K562 (cell line): ENCODE data around the gene ZNF280D. TPM values are rescaled to one million over a fixed set of nuclear protein-coding genes. Genes with fewer than 3 reads are reported as not detected.

ENCODE experiments used
- ATAC-seq: fragments of 200-7000 bp; cut with Tn5 transposase; 3 replicates; pipeline ENCODE4 v1.9.1; 2020; ENCODE audit warnings: moderate library complexity
- BruUV-seq: library from RNA; stranded (reverse); fragments of 400-500 nt; replicated peaks from 2 replicates; lab custom pipeline; 2021; lab: Mats Ljungman, UMichigan
- CTCF ChIA-PET: fragments of 300-600 bp; formaldehyde crosslinking; extraction: SDS; loops from one replicate; lab custom pipeline; 2021; ENCODE audit warnings: low intra/inter-chr PET ratio; lab: Yijun Ruan, JAX
- POLR2A ChIA-PET: fragments of 300-600, 350-650 bp; sonication (Branson Sonifier 250); formaldehyde crosslinking; extraction: SDS; loops from one replicate; lab custom pipeline; 2021; ENCODE audit warnings: antibody characterized with exemption, inconsistent platforms; lab: Yijun Ruan, JAX
- DNase-seq, 4 experiments: peaks; one replicate each; pipeline versions ENCODE4 v3.0.0 to v3.0.0-alpha.2; 2011 to 2018; ENCODE audit warnings: low spot score in 3 of 4, mixed read lengths in 3 of 4; ENCODE audit errors: extremely low read depth in 1 of 4
- FAIRE-seq: peaks from 2 replicates; lab custom pipeline; 2011; peaks lifted over from hg19 to GRCh38; lab: Jason Lieb, UNC
- H2AFZ ChIP-seq: 2 replicates; pipeline ENCODE4 v1.6.0; 2011; ENCODE audit warnings: low read depth, low read length, control low read depth, inconsistent platforms
- H3K27ac ChIP-seq: fragments of 200-600 bp; 3 replicates; pipeline ENCODE4 v1.8.0; 2011; ENCODE audit warnings: low read depth, mild to moderate bottlenecking, control low read depth, inconsistent platforms, low read length, moderate library complexity, mixed read lengths; ENCODE audit errors: extremely low read depth
- H3K27me3 ChIP-seq, 2 experiments: fragments of 300-600 bp in 1 of 2; 2 replicates in 1 of 2; 3 replicates in 1 of 2; pipeline versions ENCODE4 v1.6.0 to v1.8.0; 2011; ENCODE audit warnings: inconsistent platforms in 2 of 2, low read length in 2 of 2, mild to moderate bottlenecking in 1 of 2, mixed read lengths in 1 of 2, moderate library complexity in 1 of 2; ENCODE audit not compliant: control insufficient read depth in 2 of 2, insufficient read depth in 2 of 2
- H3K36me3 ChIP-seq: fragments of 300-600 bp; 3 replicates; pipeline ENCODE4 v1.8.0; 2011; ENCODE audit warnings: mild to moderate bottlenecking, low read length, inconsistent platforms; ENCODE audit not compliant: control insufficient read depth, insufficient read depth
- H3K4me1 ChIP-seq, 2 experiments: fragments of 200-600 bp in 1 of 2; replicated peaks in 1 of 2; 2 replicates in 1 of 2; 3 replicates in 1 of 2; pipeline versions ENCODE4 v1.5.1 to v1.8.0; 2011; ENCODE audit warnings: inconsistent platforms in 2 of 2, low read length in 2 of 2, mild to moderate bottlenecking in 1 of 2, mixed read lengths in 1 of 2, moderate library complexity in 1 of 2; ENCODE audit not compliant: control insufficient read depth in 2 of 2, insufficient read depth in 2 of 2
- H3K4me2 ChIP-seq: 2 replicates; pipeline ENCODE4 v1.6.1; 2011; ENCODE audit warnings: low read length, control low read depth, inconsistent platforms, mixed read lengths; ENCODE audit not compliant: insufficient read depth
- H3K4me3 ChIP-seq: fragments of 200-600 bp; sonication (generic), shearing (Covaris generic); 2 replicates; pipeline ENCODE4 v1.5.1; 2016; ENCODE audit warnings: control low read depth, inconsistent platforms
- H3K79me2 ChIP-seq: fragments of 200-600 bp; 3 replicates; pipeline ENCODE4 v1.8.0; 2011; ENCODE audit warnings: low read length, inconsistent platforms; ENCODE audit not compliant: control insufficient read depth, insufficient read depth
- H3K9ac ChIP-seq, 2 experiments: 2 replicates each; pipeline versions ENCODE4 v1.6.0 to v1.6.1; 2011; ENCODE audit warnings: low read depth in 2 of 2, low read length in 2 of 2, control low read depth in 1 of 2, inconsistent platforms in 1 of 2, mild to moderate bottlenecking in 1 of 2, mixed read lengths in 1 of 2; ENCODE audit not compliant: insufficient read depth in 1 of 2
- H3K9me1 ChIP-seq: one replicate; pipeline ENCODE4 v1.6.0; 2011; ENCODE audit warnings: inconsistent platforms, mild to moderate bottlenecking, low read length, moderate library complexity; ENCODE audit not compliant: control insufficient read depth, insufficient read depth
- H3K9me3 ChIP-seq: replicated peaks from 2 replicates; pipeline ENCODE4 v1.5.1; 2011; ENCODE audit warnings: low read depth, low read length, inconsistent platforms; ENCODE audit not compliant: control insufficient read depth, insufficient read depth
- H4K20me1 ChIP-seq: replicated peaks from 2 replicates; pipeline ENCODE4 v1.6.1; 2011; ENCODE audit warnings: low read length, inconsistent platforms, mixed read lengths; ENCODE audit not compliant: control insufficient read depth, insufficient read depth
- BRCA1 ChIP-seq, 2 experiments: fragments of 450-650 bp in 1 of 2; sonication (generic) in 1 of 2; formaldehyde crosslinking in 1 of 2; IDR thresholded peaks; 2 replicates each; pipeline versions ENCODE4 v1.5.0 to v1.6.1; 2017 to 2020; ENCODE audit warnings: mild to moderate bottlenecking in 1 of 2, missing genetic modification reagents in 1 of 2
- ESRRB ChIP-seq: fragments of 250-450 bp; sonication (Bioruptor Pico); IDR thresholded peaks from 2 replicates; pipeline ENCODE4 v1.5.0; 2020; ENCODE audit warnings: mild to moderate bottlenecking, moderate library complexity, borderline replicate concordance
- KLF13 ChIP-seq: fragments of 450-650 bp; IDR thresholded peaks from 2 replicates; pipeline ENCODE4 v1.6.1; 2016; ENCODE audit warnings: missing genetic modification characterization, low read depth, mild to moderate bottlenecking, missing compliant biosample characterization, moderate library complexity, borderline replicate concordance
- ZNF41 ChIP-seq: fragments of 250-450 bp; sonication (Bioruptor Pico); conservative IDR thresholded peaks from 2 replicates; pipeline ENCODE4 v1.4.0; 2020; ENCODE audit warnings: mild to moderate bottlenecking
- ZNF436 ChIP-seq: fragments of 250-450, 450-650 bp; sonication (Bioruptor Pico); formaldehyde crosslinking; IDR thresholded peaks from 2 replicates; pipeline ENCODE4 v1.7.0; 2020; ENCODE audit warnings: mild to moderate bottlenecking
- WGBS: fragments of 100-300 bp; shearing (Covaris generic); methylation state at CpG from one replicate; pipeline ENCODE4 v1.1.6; 2016; ENCODE audit warnings: low coverage, mixed read lengths; ENCODE audit not compliant: insufficient coverage; ENCODE audit errors: missing lambda C conversion rate; 5-methylcytosine and 5-hydroxymethylcytosine counted together
- in situ Hi-C: fragments of 300-500 bp; cut with MboI; formaldehyde crosslinking; loops from 4 replicates; pipeline ENCODE4 v1.15.0; 2018; ENCODE audit warnings: inconsistent platforms, mixed read lengths
- intact Hi-C: fragments of 100-400 bp; cut with micrococcal nuclease; formaldehyde crosslinking; loops from 2 replicates; pipeline ENCODE4 v1.14.2; 2022
- polyA plus RNA-seq, 8 experiments: library from polyadenylated mRNA; depleted of rRNA in 4 of 8; stranded (reverse) in 5 of 8; unstranded in 3 of 8; fragments of >200 nt; fragmentation: Nextera tagmentation in 2 of 8; fragmentation: Illumina TruSeq in 1 of 8; extraction: Ambion mirVana in 2 of 8; extraction: Trizol in 1 of 8; gene quantifications; 2 replicates each; pipeline versions ENCODE4 v1.2.1 to v1.2.3, GENCODE V29; 2011 to 2014; ENCODE audit warnings: inconsistent platforms in 1 of 8, missing spikeins in 1 of 8
- total RNA-seq, 7 experiments: library from RNA; depleted of rRNA in 6 of 7; stranded (reverse); fragments of >200 nt in 6 of 7; fragmentation: Illumina TruSeq in 2 of 7; extraction: Trizol in 2 of 7; gene quantifications; 2 replicates each; pipeline versions ENCODE4 v1.2.1 to v1.2.3, GENCODE V29; 2011 to 2021; ENCODE audit warnings: low replicate concordance in 1 of 7
- TF ChIP-seq, protein P1 (sequence below): sonication (generic); formaldehyde crosslinking; IDR thresholded peaks from 2 replicates; pipeline ENCODE4 v1.8.1; 2023; ENCODE audit warnings: missing genetic modification reagents, mild to moderate bottlenecking, borderline replicate concordance
- TF ChIP-seq, protein P2 (sequence below): fragments of 250-450 bp; sonication (Bioruptor Pico); IDR thresholded peaks from 2 replicates; pipeline ENCODE4 v1.5.0; 2020; ENCODE audit warnings: mild to moderate bottlenecking, borderline replicate concordance

The ZNF280D gene
- total and polyA plus RNA-seq, 9 of the 15 experiments (the other 6 are each of a cell fraction or from before 2014, with no cell fraction given) = 8.3 to 21.8 (median 18.4) TPM

DNA sequence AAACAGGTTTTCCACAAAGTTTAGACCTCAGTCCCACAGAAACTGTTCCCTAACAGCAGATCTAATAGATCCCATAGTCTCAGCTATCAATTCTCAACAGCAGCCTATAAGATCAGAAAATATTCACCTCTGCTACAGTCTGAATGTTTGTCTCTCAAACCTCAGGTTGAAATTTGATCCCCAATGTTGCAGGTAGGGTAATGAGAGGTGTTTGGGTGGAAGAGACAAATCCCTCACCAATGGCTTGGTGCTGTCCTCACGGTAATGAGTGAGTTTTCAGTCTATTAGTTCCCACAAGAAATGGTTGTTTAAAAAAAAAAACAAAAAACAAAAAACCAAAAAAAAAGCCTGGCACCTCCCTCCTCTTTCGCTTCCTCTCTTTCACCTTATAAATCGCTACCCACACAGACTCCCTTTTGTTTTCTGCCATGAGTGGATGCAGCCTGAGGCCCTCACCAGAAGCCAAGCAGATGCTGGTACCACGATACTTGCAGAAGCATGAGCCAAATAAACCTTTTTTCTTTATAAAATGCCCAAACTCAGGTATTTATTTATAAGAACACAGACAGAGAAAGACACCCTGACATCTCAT lies 14.2 kb downstream of the ZNF280D start:
- WGBS = 77% methylated on average over 4 of the region's 4 CpGs
- Histone ChIP-seq H3K9me3 (no peaks in the 10 kb centered on the region), H4K20me1 (no peaks in the 10 kb centered on the region), H3K9me1 (no peaks in the 10 kb centered on the region), H3K4me3 (no peak overlapping the region), H2AFZ (no peak overlapping the region), H3K4me2 (no peak overlapping the region), H3K36me3 (no peaks in the 10 kb centered on the region), H3K27ac (no peak overlapping the region), H3K79me2 (peaks cover 42% of the 10 kb centered on the region), H3K27me3 (no peaks in the 10 kb centered on the region), H3K9ac (no peak overlapping the region), H3K4me1 (peaks cover 0 to 14% of the 10 kb centered on the region in 2 experiments)
- ATAC-seq = no peak
- ChIA-PET CTCF (no interaction called here), POLR2A (interaction anchor here (0.8 kb wide), 1 partner anchor 15 kb away, joined by 3 read pairs; no protein-coding TSS in a partner anchor)
- FAIRE-seq = no peak
- intact Hi-C loops (no loop called here), in situ Hi-C loops (no loop called here)
- DNase-seq = no peak
- no peak for TF ChIP-seq KLF13 (tag)
- TF ChIP-seq, protein P1, sequence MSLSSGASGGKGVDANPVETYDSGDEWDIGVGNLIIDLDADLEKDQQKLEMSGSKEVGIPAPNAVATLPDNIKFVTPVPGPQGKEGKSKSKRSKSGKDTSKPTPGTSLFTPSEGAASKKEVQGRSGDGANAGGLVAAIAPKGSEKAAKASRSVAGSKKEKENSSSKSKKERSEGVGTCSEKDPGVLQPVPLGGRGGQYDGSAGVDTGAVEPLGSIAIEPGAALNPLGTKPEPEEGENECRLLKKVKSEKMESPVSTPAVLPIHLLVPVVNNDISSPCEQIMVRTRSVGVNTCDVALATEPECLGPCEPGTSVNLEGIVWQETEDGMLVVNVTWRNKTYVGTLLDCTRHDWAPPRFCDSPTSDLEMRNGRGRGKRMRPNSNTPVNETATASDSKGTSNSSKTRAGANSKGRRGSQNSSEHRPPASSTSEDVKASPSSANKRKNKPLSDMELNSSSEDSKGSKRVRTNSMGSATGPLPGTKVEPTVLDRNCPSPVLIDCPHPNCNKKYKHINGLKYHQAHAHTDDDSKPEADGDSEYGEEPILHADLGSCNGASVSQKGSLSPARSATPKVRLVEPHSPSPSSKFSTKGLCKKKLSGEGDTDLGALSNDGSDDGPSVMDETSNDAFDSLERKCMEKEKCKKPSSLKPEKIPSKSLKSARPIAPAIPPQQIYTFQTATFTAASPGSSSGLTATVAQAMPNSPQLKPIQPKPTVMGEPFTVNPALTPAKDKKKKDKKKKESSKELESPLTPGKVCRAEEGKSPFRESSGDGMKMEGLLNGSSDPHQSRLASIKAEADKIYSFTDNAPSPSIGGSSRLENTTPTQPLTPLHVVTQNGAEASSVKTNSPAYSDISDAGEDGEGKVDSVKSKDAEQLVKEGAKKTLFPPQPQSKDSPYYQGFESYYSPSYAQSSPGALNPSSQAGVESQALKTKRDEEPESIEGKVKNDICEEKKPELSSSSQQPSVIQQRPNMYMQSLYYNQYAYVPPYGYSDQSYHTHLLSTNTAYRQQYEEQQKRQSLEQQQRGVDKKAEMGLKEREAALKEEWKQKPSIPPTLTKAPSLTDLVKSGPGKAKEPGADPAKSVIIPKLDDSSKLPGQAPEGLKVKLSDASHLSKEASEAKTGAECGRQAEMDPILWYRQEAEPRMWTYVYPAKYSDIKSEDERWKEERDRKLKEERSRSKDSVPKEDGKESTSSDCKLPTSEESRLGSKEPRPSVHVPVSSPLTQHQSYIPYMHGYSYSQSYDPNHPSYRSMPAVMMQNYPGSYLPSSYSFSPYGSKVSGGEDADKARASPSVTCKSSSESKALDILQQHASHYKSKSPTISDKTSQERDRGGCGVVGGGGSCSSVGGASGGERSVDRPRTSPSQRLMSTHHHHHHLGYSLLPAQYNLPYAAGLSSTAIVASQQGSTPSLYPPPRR = no peak
- TF ChIP-seq, protein P2, sequence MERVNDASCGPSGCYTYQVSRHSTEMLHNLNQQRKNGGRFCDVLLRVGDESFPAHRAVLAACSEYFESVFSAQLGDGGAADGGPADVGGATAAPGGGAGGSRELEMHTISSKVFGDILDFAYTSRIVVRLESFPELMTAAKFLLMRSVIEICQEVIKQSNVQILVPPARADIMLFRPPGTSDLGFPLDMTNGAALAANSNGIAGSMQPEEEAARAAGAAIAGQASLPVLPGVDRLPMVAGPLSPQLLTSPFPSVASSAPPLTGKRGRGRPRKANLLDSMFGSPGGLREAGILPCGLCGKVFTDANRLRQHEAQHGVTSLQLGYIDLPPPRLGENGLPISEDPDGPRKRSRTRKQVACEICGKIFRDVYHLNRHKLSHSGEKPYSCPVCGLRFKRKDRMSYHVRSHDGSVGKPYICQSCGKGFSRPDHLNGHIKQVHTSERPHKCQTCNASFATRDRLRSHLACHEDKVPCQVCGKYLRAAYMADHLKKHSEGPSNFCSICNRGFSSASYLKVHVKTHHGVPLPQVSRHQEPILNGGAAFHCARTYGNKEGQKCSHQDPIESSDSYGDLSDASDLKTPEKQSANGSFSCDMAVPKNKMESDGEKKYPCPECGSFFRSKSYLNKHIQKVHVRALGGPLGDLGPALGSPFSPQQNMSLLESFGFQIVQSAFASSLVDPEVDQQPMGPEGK (CRISPR knock-in tag) = no peak
- no peak for TF ChIP-seq BRCA1 (IDR thresholded peaks at IDR 0.05)
- TF ChIP-seq BRCA1 (CRISPR knock-in tag; IDR thresholded peaks at IDR 0.05) = no peak
- no peak for TF ChIP-seq ZNF436 (CRISPR knock-in tag)
- TF ChIP-seq ESRRB (CRISPR knock-in tag) = no peak
- TF ChIP-seq ZNF41 (CRISPR knock-in tag) = no peak
- no TSS peak for BruUV-seq
